Left kidney (tissue), 2 donors: ENCODE results near the gene LRP3. TPM values are rescaled to one million over a fixed set of nuclear protein-coding genes. Genes with fewer than 3 reads are reported as not detected.

Experiments used
- DNase-seq: peaks from one replicate; pipeline ENCODE4 v3.0.0-alpha.2; 2013
- polyA plus RNA-seq: library from polyadenylated mRNA; unstranded; fragments of 120-200 nt; gene quantifications from one replicate; pipeline ENCODE4 v1.2.1, GENCODE V29; 2013; ENCODE audit not compliant: insufficient read length

LRP3 gene
- polyA plus RNA-seq, 1 donor, result 16.3 TPM

GRCh38 chr19:33235996-33236350 is 41.8 kb downstream of the LRP3 start:
- DNase-seq, result no peak

GRCh38 chr19:33236696-33237390 is 42.7 kb downstream of the LRP3 start:
- no peak for DNase-seq

- no peak for DNase-seq
These were observed 44.5 kb downstream of the LRP3 start for GRCh38 chr19:33238481-33239149.

GRCh38 chr19:33239223-33239975 is 45.3 kb downstream of the LRP3 start:
- DNase-seq, result no peak

- DNase-seq, result no peak
These were observed 46.1 kb downstream of the LRP3 start for GRCh38 chr19:33240181-33240771.

GRCh38 chr19:33241091-33241529 is 47.0 kb downstream of the LRP3 start:
- no peak for DNase-seq

GRCh38 chr19:33241530-33242101 is 47.5 kb downstream of the LRP3 start:
- DNase-seq, result no peak

- no peak for DNase-seq
These were observed 48.0 kb downstream of the LRP3 start for GRCh38 chr19:33242131-33242530.

- no peak for DNase-seq
These were observed 48.8 kb downstream of the LRP3 start for GRCh38 chr19:33242911-33243310.

- DNase-seq, result no peak
These were observed 52.0 kb downstream of the LRP3 start for GRCh38 chr19:33245948-33246708.

- DNase-seq, result no peak
These were observed 52.7 kb downstream of the LRP3 start for GRCh38 chr19:33246709-33247440.

- no peak for DNase-seq
These were observed 53.3 kb downstream of the LRP3 start for GRCh38 chr19:33247441-33247819.

- no peak for DNase-seq
These were observed 54.0 kb downstream of the LRP3 start for GRCh38 chr19:33248104-33248503.

GRCh38 chr19:33248553-33248953 is 54.4 kb downstream of the LRP3 start:
- no peak for DNase-seq

- DNase-seq, result no peak
These were observed 55.0 kb downstream of the LRP3 start for GRCh38 chr19:33248954-33249613.

GRCh38 chr19:33249740-33250366 is 55.7 kb downstream of the LRP3 start:
- no peak for DNase-seq

- no peak for DNase-seq
These were observed 56.4 kb downstream of the LRP3 start for GRCh38 chr19:33250500-33250899.

- no peak for DNase-seq
These were observed 56.9 kb downstream of the LRP3 start for GRCh38 chr19:33251076-33251475.

- DNase-seq, result no peak
These were observed 57.5 kb downstream of the LRP3 start for GRCh38 chr19:33251526-33252090.
